SU-DHL-6 (cell line): Measurements from ENCODE around the gene KRT6B.

Source experiments
- EZH2phosphoT487 ChIP-seq: fragments of 200-600 bp; sonication (generic), shearing (Covaris generic); conservative IDR thresholded peaks from 2 replicates; pipeline ENCODE4 v1.6.1; 2018; ENCODE audit warnings: mild to moderate bottlenecking, antibody characterized with exemption, low read length, moderate library complexity, mixed read lengths
- TF ChIP-seq, protein P1 (sequence below): fragments of 200-600 bp; sonication (generic); IDR thresholded peaks from one replicate; pipeline ENCODE4 v1.5.1; 2017; ENCODE audit warnings: antibody characterized with exemption, mild to moderate bottlenecking, low read length, moderate library complexity; ENCODE audit not compliant: insufficient read depth, poor library complexity, severe bottlenecking

DNA sequence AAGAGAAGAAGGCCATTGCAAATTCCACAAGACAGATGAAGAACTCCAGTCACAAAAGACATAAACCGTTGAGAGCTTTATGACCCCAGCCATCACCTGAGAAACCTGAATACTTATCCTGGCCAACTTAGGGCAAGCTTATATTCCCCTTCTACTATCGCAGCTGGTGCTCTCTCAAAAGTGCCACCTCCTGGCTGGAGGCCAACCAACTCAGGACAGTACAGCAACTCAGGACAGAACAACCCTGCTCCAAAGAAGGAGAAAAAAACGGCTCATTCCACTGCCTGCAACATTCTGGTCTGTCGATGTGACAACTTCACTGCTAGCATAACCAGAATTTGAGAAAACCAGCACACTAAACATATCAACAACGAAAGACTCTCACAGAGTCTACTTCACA lies 9.7 kb upstream of the KRT6B start:
- TF ChIP-seq, protein P1, sequence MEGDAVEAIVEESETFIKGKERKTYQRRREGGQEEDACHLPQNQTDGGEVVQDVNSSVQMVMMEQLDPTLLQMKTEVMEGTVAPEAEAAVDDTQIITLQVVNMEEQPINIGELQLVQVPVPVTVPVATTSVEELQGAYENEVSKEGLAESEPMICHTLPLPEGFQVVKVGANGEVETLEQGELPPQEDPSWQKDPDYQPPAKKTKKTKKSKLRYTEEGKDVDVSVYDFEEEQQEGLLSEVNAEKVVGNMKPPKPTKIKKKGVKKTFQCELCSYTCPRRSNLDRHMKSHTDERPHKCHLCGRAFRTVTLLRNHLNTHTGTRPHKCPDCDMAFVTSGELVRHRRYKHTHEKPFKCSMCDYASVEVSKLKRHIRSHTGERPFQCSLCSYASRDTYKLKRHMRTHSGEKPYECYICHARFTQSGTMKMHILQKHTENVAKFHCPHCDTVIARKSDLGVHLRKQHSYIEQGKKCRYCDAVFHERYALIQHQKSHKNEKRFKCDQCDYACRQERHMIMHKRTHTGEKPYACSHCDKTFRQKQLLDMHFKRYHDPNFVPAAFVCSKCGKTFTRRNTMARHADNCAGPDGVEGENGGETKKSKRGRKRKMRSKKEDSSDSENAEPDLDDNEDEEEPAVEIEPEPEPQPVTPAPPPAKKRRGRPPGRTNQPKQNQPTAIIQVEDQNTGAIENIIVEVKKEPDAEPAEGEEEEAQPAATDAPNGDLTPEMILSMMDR: no peak
- no peak for TF ChIP-seq EZH2phosphoT487
